ENCODE measurements around the gene ZNRF2. TPM values are rescaled to one million over a fixed set of nuclear protein-coding genes. Genes with fewer than 3 reads are reported as not detected.
"Not testable (repeated sequence)": the region's sequence is repeated elsewhere in the genome, so short reads cannot be mapped to it uniquely, and the experiment has no call there.

The ZNRF2 gene
- total RNA-seq, 1 experiment from 2014 or later = 12.7 TPM

- peak; percentile 8 for DNase-seq (ENCODE audit: low read depth)
Observed at GRCh38 chr7:30260246-30260768, 24.1 kb upstream of the ZNRF2 start.

DNA sequence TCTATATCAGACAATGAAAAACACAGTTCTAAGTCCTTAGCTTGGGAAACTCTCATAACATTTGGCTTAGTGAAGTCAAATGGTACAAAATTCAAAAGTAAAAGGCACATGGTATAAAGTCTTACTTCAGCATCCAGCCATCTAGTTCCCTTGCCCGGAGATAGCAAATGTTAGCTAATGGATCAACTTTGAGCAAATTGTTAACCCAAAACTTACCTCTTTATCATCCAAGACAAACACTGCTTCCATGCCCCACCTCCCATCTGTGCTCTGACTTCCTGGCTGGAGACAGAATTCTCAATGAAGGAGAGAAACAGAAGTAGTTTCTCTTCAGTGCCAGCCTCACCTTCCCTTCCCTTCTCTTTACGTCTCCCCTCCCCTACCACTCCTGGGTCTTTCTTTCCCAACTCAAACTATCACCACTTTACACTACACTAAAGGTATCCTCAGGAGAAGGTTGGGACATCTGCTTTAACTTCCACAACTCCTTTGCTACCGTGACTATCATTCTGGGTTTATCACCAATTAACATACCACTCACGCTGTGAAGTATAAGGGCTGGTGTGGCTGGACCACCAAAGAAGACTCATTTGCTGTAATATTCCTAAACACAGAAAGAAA is 21.2 kb upstream of the ZNRF2 start:
- DNase-seq (ENCODE audit: low read depth) = no peak

GRCh38 chr7:30264052-30264451 is 20.3 kb upstream of the ZNRF2 start:
- DNase-seq (ENCODE audit: low read depth) = no peak

DNA sequence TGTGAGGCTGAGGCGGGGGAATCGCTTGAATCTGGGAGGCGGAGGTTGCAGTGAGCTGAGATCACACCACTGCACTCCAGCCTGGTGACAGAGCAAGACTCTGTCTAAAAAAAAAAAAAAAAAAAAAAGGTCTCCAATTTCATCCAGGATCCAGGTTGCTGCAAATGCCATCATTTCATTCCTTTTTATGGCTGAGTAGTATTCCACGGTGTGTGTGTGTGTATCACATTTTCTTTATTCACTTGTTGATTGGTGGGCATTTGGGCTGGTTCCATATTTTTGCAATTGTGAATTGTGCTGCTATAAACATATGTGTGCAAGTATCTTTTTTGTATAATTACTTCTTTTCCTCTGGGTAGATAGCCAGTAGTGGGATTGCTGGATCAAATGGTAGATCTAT is 19.2 kb upstream of the ZNRF2 start:
- not testable (repeated sequence) for DNase-seq (ENCODE audit: low read depth)

DNA sequence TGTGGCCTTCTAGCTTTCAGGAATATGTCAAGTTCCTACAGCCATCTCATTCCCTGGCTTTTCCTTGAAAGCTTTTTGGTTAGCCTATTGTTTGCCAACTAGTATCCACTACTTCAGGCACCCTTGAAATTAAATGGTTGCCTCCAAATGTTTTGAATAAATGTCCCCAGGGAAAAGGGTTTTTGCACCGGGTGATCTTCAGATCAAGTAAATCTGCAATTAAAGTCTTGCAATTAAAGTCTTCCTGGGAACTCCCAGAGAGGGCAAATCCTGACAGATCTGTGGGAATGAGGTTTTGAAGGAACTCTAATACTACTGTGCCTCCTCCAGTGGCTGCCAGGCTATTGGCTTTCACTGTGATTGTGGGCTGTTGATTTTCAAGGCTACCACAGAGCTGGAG is 17.7 kb upstream of the ZNRF2 start:
- DNase-seq (ENCODE audit: low read depth) = no peak

GRCh38 chr7:30268586-30268985 is 15.8 kb upstream of the ZNRF2 start:
- no peak for DNase-seq (ENCODE audit: low read depth)

- no peak for DNase-seq (ENCODE audit: low read depth)
Observed at GRCh38 chr7:30269490-30269889, 14.9 kb upstream of the ZNRF2 start.

DNA sequence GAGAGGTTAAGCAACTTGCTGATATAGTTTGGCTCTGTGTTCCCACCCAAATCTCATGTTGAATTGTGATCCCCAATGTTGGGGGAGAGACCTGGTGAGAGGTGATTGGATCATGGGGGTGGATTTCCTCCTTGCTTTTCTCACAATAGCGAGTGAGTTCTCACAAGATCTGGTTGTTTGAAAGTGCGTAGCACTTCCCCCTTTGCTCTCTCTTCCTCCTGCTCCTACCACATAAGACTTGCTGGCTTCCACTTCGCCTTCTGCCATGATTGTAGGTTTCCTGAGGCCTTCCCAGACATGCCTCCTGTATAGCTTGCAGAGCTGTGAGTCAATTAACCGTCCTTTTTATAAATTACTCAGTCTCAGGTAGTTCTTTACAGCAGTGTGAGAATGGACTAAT is 13.5 kb upstream of the ZNRF2 start:
- DNase-seq (ENCODE audit: low read depth) = no peak

- DNase-seq (ENCODE audit: low read depth) = no peak
Observed at GRCh38 chr7:30272126-30272525, 12.3 kb upstream of the ZNRF2 start.

DNA sequence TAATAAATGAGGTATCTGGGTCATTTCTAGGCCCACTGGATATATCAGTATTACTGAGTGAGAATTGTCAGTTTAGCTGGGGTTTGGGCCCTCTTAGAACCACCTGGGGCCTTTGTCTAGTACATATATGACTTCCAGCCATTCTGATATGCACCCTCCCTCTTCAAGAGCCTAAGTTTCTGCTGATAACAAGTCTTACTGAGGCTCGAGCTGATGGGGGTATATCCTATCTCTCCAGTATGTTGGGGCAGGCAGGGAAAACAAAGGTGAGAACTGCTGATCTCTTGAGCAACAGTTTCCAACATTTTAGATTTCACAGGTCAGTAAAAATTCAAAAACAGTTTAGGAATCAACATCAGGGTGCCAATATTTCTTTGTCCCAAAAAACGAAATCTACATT is 10.8 kb upstream of the ZNRF2 start:
- no peak for DNase-seq (ENCODE audit: low read depth)

DNA sequence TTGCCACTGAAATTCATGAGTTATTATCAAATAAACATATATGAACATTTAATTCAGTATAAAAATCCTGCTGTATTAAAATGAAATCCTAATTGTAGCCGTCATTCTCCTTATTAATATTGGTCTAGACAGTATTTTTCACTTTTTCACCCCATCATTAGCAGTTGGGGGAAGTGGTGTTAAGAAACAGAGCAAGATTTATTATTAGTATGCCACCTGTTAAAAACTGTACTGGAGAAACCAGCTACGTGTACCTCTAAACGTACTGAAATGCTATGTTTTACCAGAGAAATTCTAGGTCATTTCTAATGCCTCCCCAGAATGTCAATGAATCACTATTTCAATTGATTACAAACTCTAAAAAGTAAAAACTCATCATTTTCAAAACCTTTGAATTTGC is 9.8 kb upstream of the ZNRF2 start:
- DNase-seq (ENCODE audit: low read depth) = no peak

DNA sequence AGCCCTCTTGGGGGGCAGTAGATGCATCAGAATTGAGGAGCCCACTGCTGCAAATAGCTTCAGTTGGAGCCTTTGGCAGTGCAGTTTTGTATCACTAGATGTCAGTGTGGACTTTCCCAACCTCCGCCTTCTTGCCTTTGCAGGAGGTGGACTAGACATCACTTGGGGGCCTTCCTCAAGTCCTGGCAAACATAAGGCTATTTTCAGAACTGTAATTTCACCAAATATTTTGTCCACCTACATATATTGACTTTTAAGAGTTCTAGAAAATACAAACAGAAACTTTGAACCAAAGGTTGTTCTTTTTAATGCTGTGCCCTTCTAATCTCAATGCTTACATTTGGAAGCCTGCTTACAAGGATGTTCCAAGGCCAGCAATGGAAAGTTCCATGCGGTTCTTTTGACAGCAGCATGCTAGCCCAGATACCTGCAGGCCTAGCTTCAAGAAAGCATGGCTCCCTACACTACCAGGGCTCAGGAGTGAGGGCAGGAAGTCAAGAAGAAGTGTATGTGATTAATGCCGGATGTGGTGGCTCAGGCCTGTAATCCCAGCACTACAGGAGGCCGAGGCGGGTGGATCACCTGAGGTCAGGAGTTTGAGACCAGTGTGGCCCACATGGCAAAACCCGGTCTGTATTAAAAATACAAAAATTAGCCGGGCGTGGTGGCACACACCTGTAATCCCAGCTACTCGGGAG is 8.0 kb upstream of the ZNRF2 start:
- DNase-seq (ENCODE audit: low read depth) = peak; percentile 65

- peak; percentile 59 for DNase-seq (ENCODE audit: low read depth)
Observed at GRCh38 chr7:30278376-30278775, 6.0 kb upstream of the ZNRF2 start.

DNA sequence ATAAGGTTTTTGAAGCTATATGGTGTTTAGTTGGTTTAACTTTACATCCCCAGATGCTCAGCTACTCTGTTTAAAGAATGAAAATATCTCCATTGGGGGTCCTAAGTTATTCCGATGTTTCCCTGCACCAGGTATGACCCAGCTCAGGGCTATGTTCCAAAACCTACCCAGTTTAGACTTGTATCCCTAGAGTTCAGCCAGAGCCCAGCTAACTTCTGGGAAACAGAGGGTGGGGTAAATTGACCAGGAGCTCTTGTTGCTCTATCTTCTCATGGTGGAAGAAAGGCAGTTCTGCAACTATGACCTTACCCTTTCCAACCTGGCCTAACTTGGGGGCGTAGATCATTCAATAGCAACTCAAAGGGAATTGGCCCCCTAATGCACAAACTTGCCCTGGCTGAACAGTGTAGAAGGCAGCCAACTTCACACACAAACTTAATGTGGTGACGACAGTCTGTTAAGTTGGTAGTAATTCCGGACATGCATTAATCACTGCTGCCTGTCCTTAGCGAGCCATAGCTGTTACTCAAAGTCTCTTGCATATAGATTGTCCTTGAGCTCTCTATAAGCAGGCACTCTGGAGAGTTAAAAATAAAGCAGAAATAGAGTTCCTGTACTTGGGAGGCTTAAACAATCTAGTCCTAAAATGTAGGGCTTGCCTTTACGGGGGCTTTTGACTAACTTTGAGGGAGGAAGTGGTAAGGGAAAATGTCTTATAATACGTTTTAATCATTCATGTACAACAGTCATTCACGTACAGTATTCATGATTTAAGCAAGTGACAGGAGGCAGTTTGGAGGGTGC is 5.3 kb upstream of the ZNRF2 start:
- no peak for DNase-seq (ENCODE audit: low read depth)

GRCh38 chr7:30279653-30279904 is 4.8 kb upstream of the ZNRF2 start:
- no peak for DNase-seq (ENCODE audit: low read depth)

DNA sequence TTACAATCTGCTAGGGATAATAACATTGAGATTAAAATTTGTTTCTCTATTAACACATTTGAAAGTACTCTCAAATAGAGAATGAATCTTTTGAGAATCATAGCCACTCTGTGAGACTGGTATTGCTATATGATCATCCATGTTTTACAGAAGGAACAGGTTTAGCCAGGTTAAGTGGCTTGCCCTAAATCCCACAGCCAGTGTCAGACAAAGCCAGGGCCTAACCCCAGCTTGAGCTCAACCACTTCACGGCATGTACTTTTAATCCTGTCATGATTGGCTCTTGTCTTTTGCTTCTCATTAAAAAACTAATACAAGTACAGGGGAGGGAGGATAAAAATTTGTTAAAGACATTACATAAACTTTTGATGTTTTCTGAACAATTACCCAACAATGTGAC is 3.8 kb upstream of the ZNRF2 start:
- DNase-seq (ENCODE audit: low read depth) = no peak

- DNase-seq (ENCODE audit: low read depth) = no peak
Observed at GRCh38 chr7:30281263-30281662, 3.1 kb upstream of the ZNRF2 start.

DNA sequence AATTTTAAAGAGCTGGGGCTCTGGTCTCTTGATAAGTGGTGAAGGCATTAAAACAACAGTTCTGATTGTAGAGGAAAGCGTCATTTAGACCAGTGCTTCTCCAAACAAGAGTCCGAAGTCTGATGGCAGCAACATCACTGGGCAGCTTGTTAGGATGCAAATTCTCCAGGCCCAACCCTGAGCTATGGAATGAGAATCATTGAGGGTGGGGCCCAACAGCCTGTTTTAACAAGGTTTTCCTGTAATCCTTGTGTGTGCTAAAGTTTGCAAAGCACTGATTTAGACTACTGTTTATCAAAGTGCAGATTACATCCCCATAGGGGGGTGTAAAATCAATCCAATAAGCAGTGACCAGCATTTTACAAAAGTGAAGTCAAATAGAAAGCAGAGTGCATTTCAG is 2.6 kb upstream of the ZNRF2 start:
- DNase-seq (ENCODE audit: low read depth) = no peak

DNA sequence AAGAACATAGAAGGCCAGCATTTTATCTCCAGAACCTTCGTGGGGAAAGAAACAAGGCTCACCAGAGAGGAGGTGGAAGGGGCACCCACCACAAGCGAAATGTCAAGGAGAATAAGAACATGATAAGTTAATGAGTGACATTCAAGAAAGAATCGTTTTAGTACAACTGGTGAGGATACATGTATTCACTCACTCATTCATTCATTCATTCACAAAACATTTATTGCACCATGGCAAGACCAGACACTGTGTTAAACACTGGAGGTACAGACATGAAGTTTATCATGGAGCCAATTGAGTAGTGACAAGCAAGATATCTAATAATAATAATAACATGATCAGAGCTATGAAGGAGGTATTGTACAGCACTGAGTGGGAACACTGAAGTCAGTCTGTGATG is 1.7 kb upstream of the ZNRF2 start:
- no peak for DNase-seq (ENCODE audit: low read depth)

- peak; percentile 49 for DNase-seq (ENCODE audit: low read depth)
Observed at GRCh38 chr7:30285067-30285535, 704 bp downstream of the ZNRF2 start.

DNA sequence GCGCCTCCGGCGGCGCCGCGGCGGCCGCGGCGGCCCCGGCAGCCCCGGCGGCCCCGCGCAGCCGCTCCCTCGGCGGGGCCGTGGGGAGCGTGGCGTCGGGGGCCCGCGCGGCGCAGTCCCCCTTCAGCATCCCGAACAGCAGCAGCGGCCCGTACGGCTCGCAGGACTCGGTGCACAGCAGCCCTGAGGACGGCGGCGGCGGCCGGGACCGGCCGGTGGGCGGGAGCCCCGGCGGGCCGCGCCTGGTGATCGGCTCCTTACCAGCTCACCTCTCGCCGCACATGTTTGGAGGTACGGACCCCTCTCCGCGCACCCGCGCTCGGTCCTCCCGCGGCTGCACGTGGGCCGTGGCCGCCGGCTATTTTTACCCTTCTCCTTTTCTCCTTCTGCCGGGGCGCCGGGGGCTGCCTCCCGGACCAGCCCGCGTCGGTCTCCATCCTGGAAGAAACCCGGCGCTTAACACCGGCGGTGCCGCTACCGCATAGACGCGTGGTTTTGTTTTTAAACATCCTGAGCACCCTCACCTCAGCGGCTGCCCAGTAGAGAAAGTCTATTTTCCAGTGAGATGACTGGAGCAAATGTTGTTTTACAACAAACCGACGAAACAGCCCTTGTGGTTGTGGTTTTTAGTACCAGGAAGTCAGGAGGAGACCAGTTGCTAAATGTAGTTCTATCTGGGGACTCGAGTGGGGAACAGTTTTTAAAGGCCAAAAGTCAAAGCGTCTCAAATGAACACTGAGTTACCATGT is 1.3 kb downstream of the ZNRF2 start:
- peak; percentile 90 for DNase-seq (ENCODE audit: low read depth)

DNA sequence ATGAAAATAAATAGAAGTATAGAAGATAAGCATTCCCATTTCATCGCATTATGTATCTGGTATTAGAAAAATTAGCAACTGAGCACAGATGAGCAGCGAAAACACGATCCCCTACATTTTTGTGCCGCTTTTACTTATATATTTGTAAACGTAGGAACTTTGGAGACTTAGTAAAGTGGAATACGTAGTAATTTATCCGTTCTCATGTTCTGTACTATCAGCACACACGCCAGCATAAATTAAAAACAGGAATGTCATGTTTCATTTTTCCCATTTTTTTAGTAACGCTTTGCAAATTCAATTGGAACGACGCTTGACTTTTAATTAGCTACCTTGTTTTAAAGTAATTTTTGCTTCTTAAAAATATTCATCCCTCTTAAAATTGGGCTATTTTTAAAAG is 2.4 kb downstream of the ZNRF2 start:
- no peak for DNase-seq (ENCODE audit: low read depth)
